Measurements from ENCODE around the gene TMX2.

Gene TMX2

GRCh38 chr11:57712256-57713150 lies at the start of gene TMX2:
Gene TMX2, plus strand, starts transcription at chr11:57712593. Its CDS starts 26 bp downstream, at chr11:57712619.
- H3K4me3 ChIP-seq (ENCODE audit: low read length): peak within 1 kb of the TSS; percentile 76
- no peaks in the 10 kb centered on the region for H3K9me3 ChIP-seq (ENCODE audit: control insufficient read depth, low read length)
- no peaks in the 10 kb centered on the region for H3K27me3 ChIP-seq (ENCODE audit: control insufficient read depth, insufficient read depth, low read length)
- peak within 1 kb of the TSS; percentile 81 for H3K9ac ChIP-seq (ENCODE audit: low read length)
- no peaks in the 10 kb centered on the region for H3K36me3 ChIP-seq (ENCODE audit: control insufficient read depth, insufficient read depth, low read length)
- peaks cover 17% of the 10 kb centered on the region for H3K4me1 ChIP-seq (ENCODE audit: control insufficient read depth, insufficient read depth, low read length)

- Histone ChIP-seq H3K27me3 (ENCODE audit: control insufficient read depth, insufficient read depth, low read length) (no peaks in the 10 kb centered on the region), H3K9me3 (ENCODE audit: control insufficient read depth, low read length) (no peaks in the 10 kb centered on the region), H3K36me3 (ENCODE audit: control insufficient read depth, insufficient read depth, low read length) (peaks cover 7% of the 10 kb centered on the region), H3K4me3 (ENCODE audit: low read length) (no peak overlapping the region), H3K4me1 (ENCODE audit: control insufficient read depth, insufficient read depth, low read length) (peaks cover 16% of the 10 kb centered on the region), H3K9ac (ENCODE audit: low read length) (no peak overlapping the region)
Measured at GRCh38 chr11:57662893-57663292, 49.5 kb upstream of the TMX2 start.

GRCh38 chr11:57663975-57664374 lies 48.4 kb upstream of the TMX2 start:
- Histone ChIP-seq H3K4me1 (ENCODE audit: control insufficient read depth, insufficient read depth, low read length) (peaks cover 8% of the 10 kb centered on the region), H3K4me3 (ENCODE audit: low read length) (no peak overlapping the region), H3K27me3 (ENCODE audit: control insufficient read depth, insufficient read depth, low read length) (no peaks in the 10 kb centered on the region), H3K9ac (ENCODE audit: low read length) (no peak overlapping the region), H3K9me3 (ENCODE audit: control insufficient read depth, low read length) (no peaks in the 10 kb centered on the region), H3K36me3 (ENCODE audit: control insufficient read depth, insufficient read depth, low read length) (peaks cover 7% of the 10 kb centered on the region)

GRCh38 chr11:57667117-57667735 lies 45.2 kb upstream of the TMX2 start:
- no peaks in the 10 kb centered on the region for H3K27me3 ChIP-seq (ENCODE audit: control insufficient read depth, insufficient read depth, low read length)
- H3K36me3 ChIP-seq (ENCODE audit: control insufficient read depth, insufficient read depth, low read length): no peaks in the 10 kb centered on the region
- H3K9ac ChIP-seq (ENCODE audit: low read length): peak overlapping the region; percentile 97
- H3K9me3 ChIP-seq (ENCODE audit: control insufficient read depth, low read length): no peaks in the 10 kb centered on the region
- peaks cover 8% of the 10 kb centered on the region for H3K4me1 ChIP-seq (ENCODE audit: control insufficient read depth, insufficient read depth, low read length)
- H3K4me3 ChIP-seq (ENCODE audit: low read length): peak overlapping the region; percentile 85

- peak within 1 kb of the TSS; percentile 97 for H3K9ac ChIP-seq (ENCODE audit: low read length)
- H3K36me3 ChIP-seq (ENCODE audit: control insufficient read depth, insufficient read depth, low read length): peaks cover 7% of the 10 kb centered on the region
- H3K4me1 ChIP-seq (ENCODE audit: control insufficient read depth, insufficient read depth, low read length): peaks cover 8% of the 10 kb centered on the region
- no peaks in the 10 kb centered on the region for H3K9me3 ChIP-seq (ENCODE audit: control insufficient read depth, low read length)
- peak within 1 kb of the TSS; percentile 85 for H3K4me3 ChIP-seq (ENCODE audit: low read length)
- no peaks in the 10 kb centered on the region for H3K27me3 ChIP-seq (ENCODE audit: control insufficient read depth, insufficient read depth, low read length)
Measured at GRCh38 chr11:57667736-57668433, 44.5 kb upstream of the TMX2 start, which contains the start of gene ZDHHC5. Gene ZDHHC5, plus strand, starts transcription at chr11:57668114. Its CDS starts 4,977 bp downstream, at chr11:57673091.

GRCh38 chr11:57668434-57668782 lies 44.0 kb upstream of the TMX2 start:
- Histone ChIP-seq H3K36me3 (ENCODE audit: control insufficient read depth, insufficient read depth, low read length) (peaks cover 9% of the 10 kb centered on the region), H3K27me3 (ENCODE audit: control insufficient read depth, insufficient read depth, low read length) (no peaks in the 10 kb centered on the region), H3K4me3 (ENCODE audit: low read length) (peak overlapping the region; percentile 85), H3K9ac (ENCODE audit: low read length) (peak overlapping the region; percentile 97), H3K4me1 (ENCODE audit: control insufficient read depth, insufficient read depth, low read length) (peaks cover 8% of the 10 kb centered on the region), H3K9me3 (ENCODE audit: control insufficient read depth, low read length) (no peaks in the 10 kb centered on the region)

GRCh38 chr11:57674251-57674650 lies 38.1 kb upstream of the TMX2 start:
- Histone ChIP-seq H3K27me3 (ENCODE audit: control insufficient read depth, insufficient read depth, low read length) (no peaks in the 10 kb centered on the region), H3K4me1 (ENCODE audit: control insufficient read depth, insufficient read depth, low read length) (peaks cover 15% of the 10 kb centered on the region), H3K9ac (ENCODE audit: low read length) (no peak overlapping the region), H3K36me3 (ENCODE audit: control insufficient read depth, insufficient read depth, low read length) (peaks cover 9% of the 10 kb centered on the region), H3K4me3 (ENCODE audit: low read length) (no peak overlapping the region), H3K9me3 (ENCODE audit: control insufficient read depth, low read length) (no peaks in the 10 kb centered on the region)

- H3K36me3 ChIP-seq (ENCODE audit: control insufficient read depth, insufficient read depth, low read length): peaks cover 9% of the 10 kb centered on the region
- no peak overlapping the region for H3K4me3 ChIP-seq (ENCODE audit: low read length)
- H3K27me3 ChIP-seq (ENCODE audit: control insufficient read depth, insufficient read depth, low read length): no peaks in the 10 kb centered on the region
- H3K9me3 ChIP-seq (ENCODE audit: control insufficient read depth, low read length): no peaks in the 10 kb centered on the region
- peaks cover 26% of the 10 kb centered on the region for H3K4me1 ChIP-seq (ENCODE audit: control insufficient read depth, insufficient read depth, low read length)
- H3K9ac ChIP-seq (ENCODE audit: low read length): no peak overlapping the region
Measured at GRCh38 chr11:57675176-57675941, 37.0 kb upstream of the TMX2 start.

- H3K4me3 ChIP-seq (ENCODE audit: low read length): no peak overlapping the region
- peaks cover 32% of the 10 kb centered on the region for H3K4me1 ChIP-seq (ENCODE audit: control insufficient read depth, insufficient read depth, low read length)
- no peak overlapping the region for H3K9ac ChIP-seq (ENCODE audit: low read length)
- H3K9me3 ChIP-seq (ENCODE audit: control insufficient read depth, low read length): no peaks in the 10 kb centered on the region
- H3K36me3 ChIP-seq (ENCODE audit: control insufficient read depth, insufficient read depth, low read length): no peaks in the 10 kb centered on the region
- no peaks in the 10 kb centered on the region for H3K27me3 ChIP-seq (ENCODE audit: control insufficient read depth, insufficient read depth, low read length)
Measured at GRCh38 chr11:57679396-57679795, 33.0 kb upstream of the TMX2 start.

- H3K36me3 ChIP-seq (ENCODE audit: control insufficient read depth, insufficient read depth, low read length): peaks cover 5% of the 10 kb centered on the region
- no peaks in the 10 kb centered on the region for H3K27me3 ChIP-seq (ENCODE audit: control insufficient read depth, insufficient read depth, low read length)
- H3K4me3 ChIP-seq (ENCODE audit: low read length): no peak overlapping the region
- H3K9me3 ChIP-seq (ENCODE audit: control insufficient read depth, low read length): no peaks in the 10 kb centered on the region
- H3K9ac ChIP-seq (ENCODE audit: low read length): no peak overlapping the region
- peaks cover 23% of the 10 kb centered on the region for H3K4me1 ChIP-seq (ENCODE audit: control insufficient read depth, insufficient read depth, low read length)
Measured at GRCh38 chr11:57680552-57680874, 31.9 kb upstream of the TMX2 start.

GRCh38 chr11:57681168-57681567 lies 31.2 kb upstream of the TMX2 start:
- Histone ChIP-seq H3K9me3 (ENCODE audit: control insufficient read depth, low read length) (no peaks in the 10 kb centered on the region), H3K36me3 (ENCODE audit: control insufficient read depth, insufficient read depth, low read length) (peaks cover 5% of the 10 kb centered on the region), H3K4me1 (ENCODE audit: control insufficient read depth, insufficient read depth, low read length) (peaks cover 18% of the 10 kb centered on the region), H3K4me3 (ENCODE audit: low read length) (no peak overlapping the region), H3K9ac (ENCODE audit: low read length) (no peak overlapping the region), H3K27me3 (ENCODE audit: control insufficient read depth, insufficient read depth, low read length) (no peaks in the 10 kb centered on the region)
